GM10266 (cell line): ENCODE measurements around the gene SDHAF2.

Experiments
- DNase-seq: peaks from one replicate; pipeline ENCODE4 v3.0.0; 2012; ENCODE audit errors: extremely low spot score
- TF ChIP-seq, protein P1 (sequence below): IDR thresholded peaks from 2 replicates; pipeline ENCODE4 v1.5.1; 2012; ENCODE audit warnings: mild to moderate bottlenecking, low read depth; ENCODE audit not compliant: control insufficient read depth, insufficient read depth; ENCODE audit errors: missing control alignments

SDHAF2 gene

DNA sequence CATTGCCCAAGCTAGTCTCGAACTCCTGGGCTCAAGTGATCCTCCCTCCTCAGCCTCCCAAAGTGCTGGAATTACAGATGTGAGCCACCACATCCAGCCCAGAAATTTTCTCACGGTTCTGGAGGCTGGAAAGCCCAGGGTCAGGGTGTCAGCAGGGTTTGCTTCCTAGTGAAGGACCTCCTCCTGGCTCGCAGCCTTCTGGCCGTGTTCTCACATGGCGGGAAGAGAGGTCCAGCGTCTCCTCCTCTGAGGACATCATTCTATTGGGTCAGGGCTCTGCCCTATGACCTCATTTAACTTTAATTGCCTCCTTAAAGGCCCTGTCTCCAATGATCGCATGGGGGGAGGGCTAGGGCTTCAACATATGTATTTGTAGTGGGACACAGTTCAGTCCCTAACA is 38.1 kb downstream of the SDHAF2 start:
- no peak for DNase-seq
- TF ChIP-seq, protein P1, sequence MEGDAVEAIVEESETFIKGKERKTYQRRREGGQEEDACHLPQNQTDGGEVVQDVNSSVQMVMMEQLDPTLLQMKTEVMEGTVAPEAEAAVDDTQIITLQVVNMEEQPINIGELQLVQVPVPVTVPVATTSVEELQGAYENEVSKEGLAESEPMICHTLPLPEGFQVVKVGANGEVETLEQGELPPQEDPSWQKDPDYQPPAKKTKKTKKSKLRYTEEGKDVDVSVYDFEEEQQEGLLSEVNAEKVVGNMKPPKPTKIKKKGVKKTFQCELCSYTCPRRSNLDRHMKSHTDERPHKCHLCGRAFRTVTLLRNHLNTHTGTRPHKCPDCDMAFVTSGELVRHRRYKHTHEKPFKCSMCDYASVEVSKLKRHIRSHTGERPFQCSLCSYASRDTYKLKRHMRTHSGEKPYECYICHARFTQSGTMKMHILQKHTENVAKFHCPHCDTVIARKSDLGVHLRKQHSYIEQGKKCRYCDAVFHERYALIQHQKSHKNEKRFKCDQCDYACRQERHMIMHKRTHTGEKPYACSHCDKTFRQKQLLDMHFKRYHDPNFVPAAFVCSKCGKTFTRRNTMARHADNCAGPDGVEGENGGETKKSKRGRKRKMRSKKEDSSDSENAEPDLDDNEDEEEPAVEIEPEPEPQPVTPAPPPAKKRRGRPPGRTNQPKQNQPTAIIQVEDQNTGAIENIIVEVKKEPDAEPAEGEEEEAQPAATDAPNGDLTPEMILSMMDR, result no peak

DNA sequence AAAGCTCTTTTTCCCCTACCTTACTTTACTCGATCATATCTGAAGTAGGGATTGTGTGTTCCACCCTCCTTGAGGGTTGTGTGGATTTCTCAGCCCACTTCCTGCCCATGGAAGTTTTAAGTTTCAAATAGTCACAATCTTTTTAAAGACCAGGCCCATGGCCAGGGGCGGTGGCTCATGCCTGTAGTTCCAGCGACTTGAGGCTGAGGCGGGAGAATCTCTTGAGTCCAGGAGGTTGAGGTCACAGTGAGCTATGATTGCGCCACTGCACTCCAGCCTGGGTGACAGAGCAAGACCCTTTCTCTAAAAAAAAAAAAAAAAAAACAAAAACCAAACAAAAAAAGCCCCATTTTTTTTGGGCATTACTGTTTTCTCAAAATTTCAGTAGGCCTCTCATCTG is 42.4 kb downstream of the SDHAF2 start:
- no peak for DNase-seq
- TF ChIP-seq, protein P1, result no peak

DNA sequence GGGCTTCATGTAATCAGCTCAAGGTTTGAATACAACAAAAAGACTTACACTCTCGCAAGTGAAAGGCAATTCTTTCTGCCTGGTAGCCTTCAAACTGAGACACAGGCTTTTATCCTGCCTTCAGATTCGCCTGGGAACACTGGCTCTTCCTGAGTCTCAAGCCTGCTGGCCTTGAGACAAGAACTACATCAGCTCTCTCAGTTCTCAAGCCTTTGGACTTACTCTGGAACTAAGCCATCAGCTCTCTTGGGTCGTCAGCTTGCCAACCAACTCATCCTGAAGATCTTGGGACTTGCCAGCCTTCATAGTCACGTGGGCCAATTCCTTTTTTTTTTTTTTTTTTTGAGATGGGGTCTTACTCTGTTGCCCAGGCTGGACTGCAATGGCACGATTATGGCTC is 42.9 kb downstream of the SDHAF2 start:
- no peak for DNase-seq

DNA sequence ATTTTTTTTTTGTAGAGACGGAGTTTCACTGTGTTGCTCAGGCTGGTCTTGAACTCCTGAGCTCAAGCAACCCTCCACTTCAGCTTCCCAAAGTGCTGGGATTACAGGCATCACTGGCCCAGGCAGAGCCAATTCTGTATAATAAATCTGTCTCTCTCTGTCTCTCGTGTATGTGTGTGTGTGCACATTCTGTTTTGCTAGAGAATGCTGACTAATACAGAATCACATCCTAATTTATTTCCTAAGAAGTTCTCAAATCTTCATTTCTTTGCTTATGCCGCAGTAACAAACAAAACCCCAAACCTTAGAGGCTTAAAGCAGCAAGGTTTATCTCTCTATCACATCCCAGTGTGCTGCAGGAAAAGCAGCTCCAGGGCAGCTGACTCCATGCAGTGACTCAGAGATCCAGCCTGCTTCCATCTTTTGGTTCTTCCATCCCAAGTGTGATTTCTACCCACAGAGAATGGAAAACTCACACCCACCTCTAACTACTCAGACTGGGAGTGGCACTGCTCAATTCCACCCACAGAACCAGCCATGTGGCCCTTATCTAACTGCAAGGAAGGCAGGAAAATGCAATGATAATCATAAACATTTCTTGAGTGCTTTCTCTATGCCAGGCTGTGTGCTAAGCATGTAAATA is 43.6 kb downstream of the SDHAF2 start:
- TF ChIP-seq, protein P1, result no peak
- DNase-seq, result no peak

More for the DNA sequence above, 42.9 kb downstream of the SDHAF2 start:
- TF ChIP-seq, protein P1, result no peak

DNA sequence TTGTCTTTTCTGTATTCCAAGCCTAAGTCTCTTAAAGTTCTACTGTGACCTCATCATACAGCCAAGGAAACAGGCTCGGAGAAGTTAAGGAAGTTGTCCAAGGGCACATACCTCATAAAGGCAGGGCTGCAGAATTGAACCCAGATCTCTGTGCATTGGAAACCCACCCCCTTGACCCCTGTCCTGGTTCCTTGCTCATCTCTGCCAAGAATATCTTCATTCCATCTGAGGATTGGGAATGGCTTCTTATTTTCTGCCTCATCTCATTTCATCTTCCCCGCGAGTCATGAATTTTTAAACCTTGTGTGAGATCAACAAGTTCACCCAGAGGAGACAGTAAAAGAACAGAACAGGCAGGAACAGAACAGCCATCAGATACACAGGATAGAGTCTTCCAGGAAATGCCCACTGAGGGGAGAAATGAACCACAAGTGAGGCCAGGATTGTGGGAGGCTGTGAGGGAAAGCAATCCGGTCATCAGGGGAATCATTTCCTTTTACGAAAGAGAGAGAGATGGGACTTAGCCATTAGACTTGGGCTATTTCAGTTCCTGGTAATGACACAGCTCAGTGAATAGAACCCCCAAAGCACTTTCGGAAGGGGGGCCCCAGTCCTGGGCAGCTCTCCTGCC is 44.2 kb downstream of the SDHAF2 start:
- TF ChIP-seq, protein P1, result no peak

DNA sequence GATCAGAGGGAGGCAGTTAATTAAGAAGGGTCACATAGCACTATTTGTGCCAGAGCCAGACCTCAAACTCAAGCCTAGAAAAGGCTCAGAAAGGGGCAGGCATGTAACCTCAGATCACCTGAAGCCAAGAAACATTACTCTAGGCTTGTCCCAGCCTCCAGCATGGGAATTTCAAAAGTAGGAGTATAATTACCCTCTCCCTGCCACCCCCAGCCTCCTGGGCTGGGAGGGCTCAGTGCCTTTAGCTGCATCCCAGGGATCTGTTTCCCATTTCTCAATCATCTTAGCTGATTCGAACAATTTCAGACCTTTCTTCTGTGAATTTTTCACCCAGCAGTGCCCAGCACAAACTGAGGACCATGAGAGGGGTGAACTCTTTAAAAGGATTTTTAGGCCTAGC is 45.5 kb downstream of the SDHAF2 start:
- TF ChIP-seq, protein P1, result no peak
- no peak for DNase-seq

More for the DNA sequence above, 44.2 kb downstream of the SDHAF2 start:
- no peak for DNase-seq

DNA sequence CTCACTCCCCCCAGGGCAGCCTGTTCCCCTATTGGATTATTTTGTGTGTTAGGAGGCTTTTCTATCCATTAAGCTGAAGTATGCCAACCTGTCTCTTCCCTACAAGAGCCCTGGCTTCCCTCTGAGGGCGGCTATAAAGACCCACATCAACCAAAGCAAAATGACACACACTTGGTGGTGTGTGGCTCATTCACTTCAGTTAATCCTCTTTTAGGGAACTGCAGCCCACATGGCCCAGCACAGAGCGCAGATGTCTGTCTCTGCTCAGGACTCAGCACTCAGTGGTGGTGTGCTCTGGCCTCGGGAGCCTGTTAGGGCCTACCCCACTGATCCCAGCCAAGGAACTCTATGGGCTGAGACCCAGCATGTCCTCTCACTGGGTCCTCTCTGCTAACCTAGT is 46.4 kb downstream of the SDHAF2 start:
- no peak for DNase-seq
- TF ChIP-seq, protein P1, result no peak
